Fibroblast of lung (primary cell): ENCODE measurements around the gene ALDH5A1. TPM values are rescaled to one million over a fixed set of nuclear protein-coding genes. Genes with fewer than 3 reads are reported as not detected.
A peak's percentile ranks its signal among the peaks of the same experiment; 100 is the strongest.

Source experiments
- DNase-seq, 2 donors: peaks; one replicate each; pipeline versions ENCODE4 v3.0.0 to v3.0.0-alpha.2; 2010; ENCODE audit warnings: low read depth in 2 of 2
- H2AFZ ChIP-seq: 2 replicates; pipeline ENCODE4 v1.5.1; 2012; ENCODE audit warnings: low read length, control low read depth, inconsistent platforms
- H3K27ac ChIP-seq: 2 replicates; pipeline ENCODE4 v1.5.1; 2011; ENCODE audit warnings: low read length, control low read depth; ENCODE audit not compliant: insufficient read depth
- H3K27me3 ChIP-seq: 2 replicates; pipeline ENCODE4 v1.5.1; 2011; ENCODE audit warnings: mild to moderate bottlenecking, low read length; ENCODE audit not compliant: control insufficient read depth, insufficient read depth
- H3K36me3 ChIP-seq: 2 replicates; pipeline ENCODE4 v1.5.1; 2011; ENCODE audit warnings: low read length; ENCODE audit not compliant: control insufficient read depth, insufficient read depth
- H3K4me1 ChIP-seq: 2 replicates; pipeline ENCODE4 v1.5.1; 2011; ENCODE audit warnings: low read length; ENCODE audit not compliant: control insufficient read depth, insufficient read depth; ENCODE audit errors: extremely low read depth
- H3K4me2 ChIP-seq: 2 replicates; pipeline ENCODE4 v1.5.1; 2011; ENCODE audit warnings: low read length, control low read depth; ENCODE audit not compliant: insufficient read depth; ENCODE audit errors: extremely low read depth
- H3K4me3 ChIP-seq, 4 experiments: fragments of 200-600 bp in 1 of 4; sonication (generic) in 1 of 4; replicated peaks in 1 of 4; 2 replicates each; pipeline ENCODE4 v1.5.1; 2011 to 2016; ENCODE audit warnings: low read length in 4 of 4, low read depth in 3 of 4, mild to moderate bottlenecking in 3 of 4, control low read depth in 2 of 4, inconsistent platforms in 1 of 4, mixed read lengths in 1 of 4; ENCODE audit not compliant: insufficient read depth in 1 of 4; ENCODE audit errors: control extremely low read depth in 1 of 4
- H3K79me2 ChIP-seq: 2 replicates; pipeline ENCODE4 v1.5.1; 2012; ENCODE audit warnings: mild to moderate bottlenecking, low read length, inconsistent platforms; ENCODE audit not compliant: control insufficient read depth, insufficient read depth
- H3K9ac ChIP-seq: 2 replicates; pipeline ENCODE4 v1.5.1; 2011; ENCODE audit warnings: mild to moderate bottlenecking, low read length, control low read depth; ENCODE audit not compliant: insufficient read depth
- H3K9me3 ChIP-seq: 2 replicates; pipeline ENCODE4 v1.5.1; 2012; ENCODE audit warnings: low read depth, low read length; ENCODE audit not compliant: control insufficient read depth, insufficient read depth
- H4K20me1 ChIP-seq: 2 replicates; pipeline ENCODE4 v1.5.1; 2011; ENCODE audit warnings: low read length; ENCODE audit not compliant: control insufficient read depth, insufficient read depth; ENCODE audit errors: extremely low read depth
- EZH2 ChIP-seq: IDR thresholded peaks from 2 replicates; pipeline ENCODE4 v1.5.1; 2012; ENCODE audit warnings: low read length, control low read depth, mild to moderate bottlenecking; ENCODE audit errors: missing control alignments
- polyA plus RNA-seq, 2 donors: library from polyadenylated mRNA; depleted of rRNA in 1 of 2; stranded (reverse) in 1 of 2; unstranded in 1 of 2; fragments of >200 nt; gene quantifications; 2 replicates each; pipeline ENCODE4 v1.2.1, GENCODE V29; 2011 to 2012; ENCODE audit warnings: missing spikeins in 1 of 2
- total RNA-seq: library from RNA; depleted of rRNA; stranded (reverse); fragments of >200 nt; gene quantifications from 2 replicates; pipeline ENCODE4 v1.2.1, GENCODE V29; 2014
- TF ChIP-seq, protein P1 (sequence below), 2 donors: IDR thresholded peaks in 1 of 2; conservative IDR thresholded peaks in 1 of 2; 1 replicate in 1 of 2; 2 replicates in 1 of 2; pipeline ENCODE4 v1.5.1; 2011 to 2012; ENCODE audit warnings: low read length in 2 of 2, control low read depth in 1 of 2, inconsistent platforms in 1 of 2, low read depth in 1 of 2, mild to moderate bottlenecking in 1 of 2

Gene ALDH5A1
- total and polyA plus RNA-seq, 2 donors (not counting 1 experiment from before 2014, with no cell fraction given) = 0.23 to 0.33 TPM

DNA sequence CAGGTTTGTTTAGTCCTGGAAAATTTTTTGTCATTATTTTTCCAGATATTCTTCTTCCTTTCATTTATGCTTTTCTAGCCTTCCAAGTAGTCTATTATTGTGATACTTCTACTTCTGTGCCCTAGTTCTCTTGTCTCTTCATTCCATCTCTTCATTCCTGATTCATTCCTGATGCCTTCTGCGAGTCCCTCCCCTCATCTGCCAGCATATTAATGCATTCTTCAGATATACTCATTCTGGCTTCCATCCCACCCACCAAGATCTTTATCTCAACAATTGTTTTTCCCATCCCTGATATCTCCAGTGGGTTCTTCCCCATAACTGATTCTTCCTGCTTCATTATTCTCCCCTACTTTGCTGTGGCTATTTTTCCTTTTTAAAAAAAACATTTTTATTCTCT is 35.2 kb downstream of the ALDH5A1 start:
- Histone ChIP-seq H3K4me2 (no peak overlapping the region), H3K27me3 (no peaks in the 10 kb centered on the region), H3K9ac (no peak overlapping the region), H2AFZ (no peak overlapping the region), H3K9me3 (no peaks in the 10 kb centered on the region), H3K4me3 (no peak overlapping the region), H3K36me3 (no peaks in the 10 kb centered on the region), H4K20me1 (no peaks in the 10 kb centered on the region), H3K27ac (no peak overlapping the region), H3K4me1 (no peaks in the 10 kb centered on the region), H3K79me2 (no peaks in the 10 kb centered on the region)
- peak in 1 of 2 donors; percentile 45 for DNase-seq
- TF ChIP-seq, protein P1, sequence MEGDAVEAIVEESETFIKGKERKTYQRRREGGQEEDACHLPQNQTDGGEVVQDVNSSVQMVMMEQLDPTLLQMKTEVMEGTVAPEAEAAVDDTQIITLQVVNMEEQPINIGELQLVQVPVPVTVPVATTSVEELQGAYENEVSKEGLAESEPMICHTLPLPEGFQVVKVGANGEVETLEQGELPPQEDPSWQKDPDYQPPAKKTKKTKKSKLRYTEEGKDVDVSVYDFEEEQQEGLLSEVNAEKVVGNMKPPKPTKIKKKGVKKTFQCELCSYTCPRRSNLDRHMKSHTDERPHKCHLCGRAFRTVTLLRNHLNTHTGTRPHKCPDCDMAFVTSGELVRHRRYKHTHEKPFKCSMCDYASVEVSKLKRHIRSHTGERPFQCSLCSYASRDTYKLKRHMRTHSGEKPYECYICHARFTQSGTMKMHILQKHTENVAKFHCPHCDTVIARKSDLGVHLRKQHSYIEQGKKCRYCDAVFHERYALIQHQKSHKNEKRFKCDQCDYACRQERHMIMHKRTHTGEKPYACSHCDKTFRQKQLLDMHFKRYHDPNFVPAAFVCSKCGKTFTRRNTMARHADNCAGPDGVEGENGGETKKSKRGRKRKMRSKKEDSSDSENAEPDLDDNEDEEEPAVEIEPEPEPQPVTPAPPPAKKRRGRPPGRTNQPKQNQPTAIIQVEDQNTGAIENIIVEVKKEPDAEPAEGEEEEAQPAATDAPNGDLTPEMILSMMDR (conservative IDR thresholded peaks at IDR 0.05 in 1 of 2, IDR thresholded peaks at IDR 0.05 in 1 of 2; ENCODE audit: low read depth in 1 of 2, low read length in 2 of 2) = no peak
- no peak for TF ChIP-seq EZH2

DNA sequence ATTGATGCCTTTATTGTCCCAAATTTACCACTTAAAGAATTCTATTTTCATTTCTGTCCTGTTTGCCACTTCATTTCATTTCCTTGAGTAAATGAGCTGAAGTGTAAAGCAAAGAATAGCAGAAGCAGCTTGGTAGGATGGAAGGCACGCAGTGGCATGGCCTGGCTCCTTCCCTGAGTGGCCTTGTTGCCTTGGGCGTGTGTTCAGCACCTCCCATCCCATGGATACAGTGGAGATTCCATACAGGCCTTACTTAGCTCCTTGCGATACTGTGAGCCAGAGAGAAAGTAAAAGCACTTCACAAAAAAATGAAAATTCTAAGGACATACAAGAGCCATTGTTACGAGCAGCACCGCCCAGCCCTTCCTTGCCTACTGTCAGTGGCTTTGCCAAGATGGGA is 39.6 kb downstream of the ALDH5A1 start:
- no peak overlapping the region for H3K27ac ChIP-seq
- H3K27me3 ChIP-seq = no peaks in the 10 kb centered on the region
- H3K4me2 ChIP-seq = no peak overlapping the region
- H3K4me1 ChIP-seq = no peaks in the 10 kb centered on the region
- no peaks in the 10 kb centered on the region for H3K36me3 ChIP-seq
- H2AFZ ChIP-seq = no peak overlapping the region
- TF ChIP-seq EZH2 = no peak
- TF ChIP-seq, protein P1 (conservative IDR thresholded peaks at IDR 0.05 in 1 of 2, IDR thresholded peaks at IDR 0.05 in 1 of 2; ENCODE audit: low read depth in 1 of 2, low read length in 2 of 2) = no peak
- no peaks in the 10 kb centered on the region for H3K9me3 ChIP-seq
- no peaks in the 10 kb centered on the region for H4K20me1 ChIP-seq
- H3K79me2 ChIP-seq = no peaks in the 10 kb centered on the region
- H3K9ac ChIP-seq = no peak overlapping the region
- H3K4me3 ChIP-seq = no peak overlapping the region
- DNase-seq = no peak

DNA sequence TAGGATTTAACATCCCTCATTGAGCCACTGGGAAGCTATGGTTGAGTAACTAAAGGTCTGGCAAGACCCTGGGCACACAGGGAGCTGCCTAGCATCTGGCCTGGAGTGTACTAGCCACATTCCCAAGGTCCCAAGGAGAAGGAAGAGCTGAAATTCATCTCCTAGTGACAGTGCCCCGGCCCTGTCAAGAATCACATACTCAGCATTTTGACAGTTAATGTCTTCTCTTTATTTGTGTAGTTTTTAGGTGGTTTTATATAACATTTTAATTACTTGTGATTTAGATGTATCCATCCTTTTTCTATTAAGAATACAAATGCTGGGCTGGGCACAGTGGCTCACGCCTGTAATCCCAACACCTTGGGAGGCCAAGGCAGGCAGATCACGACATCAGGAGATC is 40.4 kb downstream of the ALDH5A1 start:
- no peaks in the 10 kb centered on the region for H3K36me3 ChIP-seq
- no peak overlapping the region for H3K4me2 ChIP-seq
- no peak for DNase-seq
- H2AFZ ChIP-seq = no peak overlapping the region
- H3K79me2 ChIP-seq = no peaks in the 10 kb centered on the region
- no peaks in the 10 kb centered on the region for H3K9me3 ChIP-seq
- no peak overlapping the region for H3K9ac ChIP-seq
- no peaks in the 10 kb centered on the region for H3K27me3 ChIP-seq
- no peak overlapping the region for H3K4me3 ChIP-seq
- H3K4me1 ChIP-seq = no peaks in the 10 kb centered on the region
- no peak for TF ChIP-seq EZH2
- TF ChIP-seq, protein P1 (conservative IDR thresholded peaks at IDR 0.05 in 1 of 2, IDR thresholded peaks at IDR 0.05 in 1 of 2; ENCODE audit: low read depth in 1 of 2, low read length in 2 of 2) = no peak
- H3K27ac ChIP-seq = no peak overlapping the region
- H4K20me1 ChIP-seq = no peaks in the 10 kb centered on the region
